GM12891 (cell line): ENCODE results near the gene PRPF18.

Experiments
- POLR2A ChIP-seq: IDR thresholded peaks from 2 replicates; pipeline ENCODE4 v1.6.1; 2011; ENCODE audit warnings: low read depth, low read length, control low read depth
- POLR2AphosphoS5 ChIP-seq: IDR thresholded peaks from 2 replicates; pipeline ENCODE4 v1.6.1; 2011; ENCODE audit warnings: low read depth, low read length, control low read depth

GRCh38 chr10:13586676-13587355, at the start of gene PRPF18:
- TF ChIP-seq POLR2AphosphoS5, result peak; percentile 88
- peak; percentile 86 for TF ChIP-seq POLR2A
